Forelimb muscle (tissue), 1 donor: ENCODE data around the gene S100A3. TPM values are rescaled to one million over a fixed set of nuclear protein-coding genes. Genes with fewer than 3 reads are reported as not detected.

ENCODE experiments used
- DNase-seq: peaks from one replicate; pipeline ENCODE4 v3.0.0-alpha.2; 2013; ENCODE audit warnings: low read depth
- polyA plus RNA-seq: library from polyadenylated mRNA; unstranded; fragments of 120-200 nt; gene quantifications from one replicate; pipeline ENCODE4 v1.2.1, GENCODE V29; 2013; ENCODE audit not compliant: insufficient read length

The S100A3 gene
- polyA plus RNA-seq, 1 donor = 0.77 TPM

DNA sequence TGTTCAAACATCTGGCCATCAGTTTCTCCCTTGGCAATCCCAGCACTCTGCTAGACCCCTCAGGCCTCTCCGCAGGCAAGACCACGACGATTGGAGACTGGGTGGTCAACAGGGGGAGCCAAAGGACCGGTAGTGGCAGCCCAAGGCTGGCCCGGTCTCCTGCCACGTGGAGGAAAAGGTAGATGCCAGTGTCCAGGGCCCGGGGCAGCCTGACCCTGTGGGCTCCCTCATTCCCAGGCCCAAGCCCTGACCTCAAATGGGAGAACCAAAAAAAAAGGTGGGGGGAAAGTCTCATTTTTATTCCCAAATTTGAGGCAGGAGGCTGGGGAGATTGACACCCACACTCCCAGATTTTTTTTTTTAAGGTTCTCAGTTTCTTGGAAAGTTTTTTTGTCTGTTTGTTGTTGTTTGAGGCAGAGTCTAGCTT, 38.1 kb downstream of the S100A3 start:
- no peak for DNase-seq

DNA sequence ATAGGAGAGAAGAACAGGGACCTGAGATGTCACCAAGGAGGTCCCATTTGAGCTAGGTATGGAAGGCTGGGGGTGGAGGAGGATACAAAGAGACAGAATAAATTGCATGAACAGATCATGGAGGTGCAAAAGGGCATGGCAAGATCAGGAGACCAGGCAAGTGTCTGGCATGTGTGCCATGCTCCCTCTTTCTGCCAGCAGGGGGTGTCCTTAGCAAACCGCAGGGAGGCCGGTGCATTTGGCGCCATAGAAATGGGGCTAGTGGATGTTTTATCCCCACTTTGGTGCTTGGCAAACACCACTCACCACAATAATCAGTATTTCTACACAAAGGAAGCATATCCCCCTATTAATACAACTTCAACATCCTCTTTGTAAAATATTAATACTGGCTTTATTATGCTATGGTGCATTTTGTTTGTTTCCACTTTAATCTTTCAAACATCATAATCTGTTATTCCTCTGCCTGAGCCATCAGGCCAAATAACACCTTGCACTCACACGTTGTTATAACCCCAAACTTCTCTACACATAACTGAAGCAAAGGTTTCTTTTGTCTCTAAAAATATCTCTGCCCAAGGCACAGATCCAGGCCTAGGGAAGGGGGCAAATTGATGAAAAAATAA, 39.2 kb downstream of the S100A3 start:
- no peak for DNase-seq

DNA sequence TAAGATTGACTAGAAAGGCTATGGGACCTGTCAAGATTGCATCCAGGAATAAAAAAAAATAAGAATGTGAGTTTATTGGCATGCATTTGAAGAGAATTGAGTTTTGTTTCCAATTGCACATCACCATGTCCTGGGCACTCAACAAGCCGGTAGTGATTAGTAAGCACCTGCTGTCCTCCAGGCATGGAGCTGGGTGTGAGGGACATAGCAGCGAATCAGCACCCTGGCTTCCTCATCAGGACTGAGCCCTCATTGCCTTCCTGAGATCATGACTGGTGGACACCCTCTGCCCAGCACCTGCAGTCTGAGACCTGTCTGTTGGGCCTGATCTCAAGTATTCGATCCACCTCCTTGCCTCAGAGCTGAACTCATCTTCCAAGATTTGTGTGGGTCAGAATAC, 40.0 kb downstream of the S100A3 start:
- DNase-seq = no peak

DNA sequence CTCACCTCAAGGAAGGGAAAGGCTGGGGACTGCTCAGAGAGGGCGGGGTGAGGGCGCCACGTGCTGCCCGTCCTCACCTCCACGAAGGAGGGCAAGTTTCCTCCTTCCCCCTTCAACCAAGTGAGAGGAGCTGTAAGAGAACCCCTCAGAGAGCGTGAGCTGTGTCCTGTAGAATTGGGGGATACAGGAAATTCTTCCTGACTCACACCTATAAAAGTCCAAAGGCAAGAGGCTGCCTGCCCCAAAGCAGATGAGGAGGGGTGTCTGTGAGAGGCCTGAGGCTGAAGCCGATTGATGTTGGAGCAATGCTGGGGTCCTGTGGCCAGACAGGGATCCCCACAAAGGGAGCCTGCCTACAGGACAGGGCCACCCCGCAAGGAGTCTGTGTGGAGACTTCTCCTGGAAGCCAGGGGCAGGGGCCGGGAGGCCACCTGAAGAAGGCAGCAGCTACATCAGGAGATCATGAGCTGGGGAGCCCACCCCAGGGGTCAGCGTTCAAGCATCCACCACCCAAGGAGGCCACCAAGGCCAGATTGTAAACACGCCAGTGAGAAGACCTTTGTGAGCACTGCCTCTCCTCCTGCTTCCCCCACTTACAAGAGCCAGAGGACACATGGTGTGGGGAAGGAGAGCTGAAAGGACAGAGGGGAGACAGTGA, 41.0 kb downstream of the S100A3 start:
- DNase-seq = no peak

DNA sequence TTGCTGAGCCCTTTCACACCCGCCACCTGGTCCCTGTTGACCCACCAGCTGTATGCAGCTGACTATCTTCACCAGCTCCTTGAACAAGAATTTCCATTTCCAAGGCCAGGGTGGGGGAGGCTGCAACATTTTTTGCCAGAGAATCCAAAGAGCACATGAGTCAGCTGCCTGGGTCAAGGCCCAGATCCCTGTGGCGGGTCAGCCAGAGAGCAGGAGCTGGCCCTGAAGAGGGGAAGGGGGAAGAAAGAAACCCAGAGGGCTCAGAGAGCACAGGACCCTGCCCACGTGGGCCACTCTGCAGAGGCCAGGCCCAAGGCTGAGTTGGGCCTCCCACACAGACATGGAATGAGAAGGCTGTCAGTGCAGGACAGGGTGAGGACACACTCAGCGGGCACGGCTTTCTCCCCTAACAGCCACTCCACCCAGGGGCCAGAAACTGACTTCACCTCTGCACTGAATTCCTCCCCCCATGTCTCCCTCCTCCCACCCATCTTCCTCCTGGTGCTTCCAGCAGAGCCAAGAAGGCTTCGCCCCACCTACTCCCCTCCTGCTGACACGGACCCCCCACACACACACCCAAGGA, 42.1 kb downstream of the S100A3 start:
- DNase-seq = peak; percentile 81

DNA sequence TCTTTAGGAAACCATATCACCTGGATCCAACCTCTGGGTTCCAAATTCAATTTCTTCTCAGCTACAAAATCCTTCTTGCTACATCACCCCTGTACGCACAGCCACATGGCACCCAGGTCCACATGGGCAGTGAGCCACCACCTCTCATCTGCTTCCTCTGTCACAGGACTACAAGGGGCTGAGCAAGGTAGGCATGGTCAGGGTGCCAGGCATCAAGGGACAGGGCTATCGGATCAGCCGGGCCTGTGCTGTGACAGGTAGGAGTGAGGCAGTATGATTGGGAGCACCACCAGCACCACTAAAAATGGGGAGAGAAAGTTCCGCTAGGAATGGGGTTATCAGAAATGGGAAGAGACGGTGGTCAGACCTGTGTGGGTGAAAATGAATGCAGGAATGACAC, 42.7 kb downstream of the S100A3 start:
- DNase-seq = no peak

DNA sequence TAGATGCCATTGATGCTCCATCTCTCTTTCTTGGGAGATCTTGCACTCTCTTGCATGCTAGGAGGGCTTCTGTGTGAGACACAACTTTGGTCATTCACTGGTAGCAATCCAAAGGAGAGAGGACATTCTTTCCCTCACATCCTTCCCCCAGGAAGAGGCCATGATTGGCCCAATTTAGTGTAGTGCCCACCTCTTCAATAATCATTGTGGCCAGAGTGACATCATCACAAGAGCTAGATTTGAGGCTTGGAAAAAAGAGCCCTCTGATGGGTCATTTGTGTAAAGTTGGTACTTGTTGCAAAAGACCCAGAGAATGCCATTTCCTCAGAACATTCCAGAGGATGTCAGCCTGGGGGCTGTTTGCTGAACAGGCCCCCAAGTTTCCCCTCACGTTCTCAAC, 43.5 kb downstream of the S100A3 start:
- DNase-seq = no peak

DNA sequence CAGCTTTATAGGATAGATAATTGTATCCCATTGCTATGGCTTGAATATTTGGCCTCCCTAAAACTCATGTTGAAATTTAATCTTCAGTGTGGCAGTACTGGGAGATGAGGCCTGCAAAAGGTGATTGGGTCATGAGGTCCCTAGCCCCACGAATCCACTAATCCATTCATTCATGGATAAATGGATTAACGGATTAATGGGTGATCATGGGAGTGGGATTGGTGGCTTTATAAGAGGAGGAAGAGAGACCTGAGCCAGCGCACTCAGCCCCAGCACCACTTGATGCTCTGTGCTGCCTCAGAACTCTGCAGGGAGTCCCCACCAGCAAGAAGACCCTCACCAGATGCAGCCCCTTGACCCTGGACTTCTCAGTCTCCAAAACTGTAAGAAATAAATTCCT, 45.3 kb downstream of the S100A3 start:
- no peak for DNase-seq

DNA sequence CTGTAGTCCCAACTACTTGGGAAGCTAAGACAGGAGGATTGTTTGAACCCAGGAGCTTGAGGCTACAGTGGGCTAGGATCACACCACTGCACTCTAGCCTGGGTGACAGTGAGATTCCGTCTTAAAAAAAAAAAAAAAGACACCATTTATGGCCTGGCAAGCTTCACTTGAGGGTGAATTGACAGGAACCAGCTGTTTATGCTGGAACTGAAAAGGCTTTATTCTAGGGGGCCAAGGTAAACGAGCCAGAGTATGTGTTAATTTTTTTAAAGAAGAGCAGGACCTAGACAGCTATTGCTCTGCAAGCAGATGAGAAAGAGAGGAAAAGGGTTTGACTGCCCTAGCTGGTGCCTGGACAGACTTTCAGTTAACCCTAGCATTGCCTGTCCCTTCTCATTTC, 50.3 kb downstream of the S100A3 start:
- DNase-seq = no peak

Other genes with a start within 250 kb of the S100A3 start
- gene PGLYRP3, start 236.3 kb downstream of the S100A3 start, polyA plus RNA-seq = not detected
- not detected for gene PGLYRP4, start 200.4 kb downstream of the S100A3 start, polyA plus RNA-seq
- gene S100A9, start 191.4 kb downstream of the S100A3 start, polyA plus RNA-seq = 21.2 TPM
- gene S100A12, start 173.6 kb downstream of the S100A3 start, polyA plus RNA-seq = 2.7 TPM
- gene S100A8, start 158.2 kb downstream of the S100A3 start, polyA plus RNA-seq = 16.1 TPM
- gene S100A7A, start 132.7 kb downstream of the S100A3 start, polyA plus RNA-seq = not detected
- gene S100A7, start 88.6 kb downstream of the S100A3 start, polyA plus RNA-seq = not detected
- gene S100A6, start 13.3 kb downstream of the S100A3 start, polyA plus RNA-seq = 191 TPM
- 0.27 TPM for gene S100A5, start 8.3 kb downstream of the S100A3 start, polyA plus RNA-seq
- gene S100A4, start 3.5 kb downstream of the S100A3 start, polyA plus RNA-seq = 188 TPM
- 2.0 TPM for gene S100A2, start 16.6 kb upstream of the S100A3 start, polyA plus RNA-seq
- gene S100A16, start 63.9 kb upstream of the S100A3 start, polyA plus RNA-seq = 43.0 TPM
- gene S100A14, start 67.1 kb upstream of the S100A3 start, polyA plus RNA-seq = 0.18 TPM
- gene S100A13, start 78.2 kb upstream of the S100A3 start, polyA plus RNA-seq = 74.0 TPM
- gene S100A1, start 79.2 kb upstream of the S100A3 start, polyA plus RNA-seq = 8.1 TPM
- gene CHTOP, start 84.8 kb upstream of the S100A3 start, polyA plus RNA-seq = 98.0 TPM
- 50.7 TPM for gene SNAPIN, start 109.4 kb upstream of the S100A3 start, polyA plus RNA-seq
- gene ILF2, start 121.7 kb upstream of the S100A3 start, polyA plus RNA-seq = 159 TPM
- 12.7 TPM for gene NPR1, start 129.4 kb upstream of the S100A3 start, polyA plus RNA-seq
- 39.2 TPM for gene INTS3, start 178.8 kb upstream of the S100A3 start, polyA plus RNA-seq
- 18.1 TPM for gene SLC27A3, start 226.1 kb upstream of the S100A3 start, polyA plus RNA-seq